HG03354 (cell line): ENCODE measurements around the gene SEPTIN5.

Experiments used
- ATAC-seq: cut with Tn5 transposase; IDR thresholded peaks from one replicate; pipeline ENCODE4 v1.9.1; 2021; ENCODE audit warnings: mild to moderate bottlenecking; ENCODE audit not compliant: unreplicated experiment, poor library complexity, severe bottlenecking

SEPTIN5 gene

GRCh38 chr22:19703869-19704268, 10.4 kb upstream of the SEPTIN5 start:
- ATAC-seq = no peak

- no peak for ATAC-seq
Observed at GRCh38 chr22:19704355-19705015, 9.8 kb upstream of the SEPTIN5 start.

- ATAC-seq = no peak
Observed at GRCh38 chr22:19705181-19705934, 8.9 kb upstream of the SEPTIN5 start.

- no peak for ATAC-seq
Observed at GRCh38 chr22:19706661-19707151, 7.6 kb upstream of the SEPTIN5 start.

GRCh38 chr22:19707347-19708290, 6.7 kb upstream of the SEPTIN5 start:
- ATAC-seq = no peak

GRCh38 chr22:19708321-19709011, 5.8 kb upstream of the SEPTIN5 start:
- ATAC-seq = no peak

- no peak for ATAC-seq
Observed at GRCh38 chr22:19709063-19709769, 5.1 kb upstream of the SEPTIN5 start.

GRCh38 chr22:19710020-19710768, 4.1 kb upstream of the SEPTIN5 start:
- ATAC-seq = no peak

GRCh38 chr22:19710769-19711106, 3.6 kb upstream of the SEPTIN5 start:
- ATAC-seq = no peak

- no peak for ATAC-seq
Observed at GRCh38 chr22:19713245-19713644, 1.1 kb upstream of the SEPTIN5 start.

- ATAC-seq = no peak
Observed at GRCh38 chr22:19713650-19714311, 522 bp upstream of the SEPTIN5 start.

- ATAC-seq = no peak
Observed at GRCh38 chr22:19715188-19715930, 1.1 kb downstream of the SEPTIN5 start.

GRCh38 chr22:19716041-19716828, 1.9 kb downstream of the SEPTIN5 start:
- no peak for ATAC-seq

GRCh38 chr22:19716829-19717105, 2.5 kb downstream of the SEPTIN5 start:
- no peak for ATAC-seq

- ATAC-seq = no peak
Observed at GRCh38 chr22:19717181-19717580, 2.9 kb downstream of the SEPTIN5 start.

- ATAC-seq = peak; percentile 61
Observed at GRCh38 chr22:19717691-19718455, 3.6 kb downstream of the SEPTIN5 start.
